ENCODE measurements around the gene PRR13. TPM values are rescaled to one million over a fixed set of nuclear protein-coding genes. Genes with fewer than 3 reads are reported as not detected.
A peak's percentile ranks its signal among the peaks of the same experiment; 100 is the strongest.

The PRR13 gene
- total and polyA plus RNA-seq, 2 of the 13 experiments (the other 11 are each of a cell fraction or from before 2014, with no cell fraction given) = 65.0 to 102 TPM

DNA sequence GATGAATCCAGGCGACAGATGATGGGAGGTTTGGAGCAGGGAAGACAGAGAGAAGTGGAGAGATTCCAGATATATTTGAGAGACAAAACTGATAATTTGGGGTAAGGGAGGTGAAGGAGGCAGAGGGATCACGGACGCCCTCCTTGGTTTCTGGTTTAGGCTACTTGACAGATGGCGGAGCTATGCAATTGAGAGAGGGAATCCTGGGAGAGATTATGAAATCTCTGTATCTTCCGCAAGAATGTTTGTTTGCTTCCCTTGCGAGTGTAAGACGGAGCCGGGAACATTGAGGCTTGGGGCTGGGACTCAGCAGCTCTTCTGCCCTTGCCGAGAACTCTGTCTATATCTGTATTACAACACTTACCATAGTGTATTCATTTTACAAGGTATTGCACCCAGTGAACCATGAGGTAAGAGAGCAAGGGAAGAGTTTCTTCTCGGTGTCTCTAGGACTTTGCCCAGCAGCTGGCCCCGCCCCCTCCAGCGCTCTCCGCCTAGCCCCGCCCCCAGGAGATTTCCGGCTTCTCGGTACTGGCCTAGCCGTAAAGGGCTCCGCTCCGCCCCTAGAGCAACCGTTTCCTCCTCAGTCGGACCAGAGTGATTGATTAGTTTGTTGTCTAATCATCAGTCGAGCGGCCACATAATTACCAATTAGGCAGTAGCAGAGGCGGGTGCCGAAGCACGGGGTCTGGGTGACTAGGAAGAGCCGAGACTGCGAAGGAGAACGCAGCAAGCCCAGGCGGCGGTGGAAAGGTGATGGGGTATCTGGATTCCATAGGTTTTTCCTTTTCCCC lies at the start of gene PRR13 (continued):
- TF ChIP-seq, protein P1, sequence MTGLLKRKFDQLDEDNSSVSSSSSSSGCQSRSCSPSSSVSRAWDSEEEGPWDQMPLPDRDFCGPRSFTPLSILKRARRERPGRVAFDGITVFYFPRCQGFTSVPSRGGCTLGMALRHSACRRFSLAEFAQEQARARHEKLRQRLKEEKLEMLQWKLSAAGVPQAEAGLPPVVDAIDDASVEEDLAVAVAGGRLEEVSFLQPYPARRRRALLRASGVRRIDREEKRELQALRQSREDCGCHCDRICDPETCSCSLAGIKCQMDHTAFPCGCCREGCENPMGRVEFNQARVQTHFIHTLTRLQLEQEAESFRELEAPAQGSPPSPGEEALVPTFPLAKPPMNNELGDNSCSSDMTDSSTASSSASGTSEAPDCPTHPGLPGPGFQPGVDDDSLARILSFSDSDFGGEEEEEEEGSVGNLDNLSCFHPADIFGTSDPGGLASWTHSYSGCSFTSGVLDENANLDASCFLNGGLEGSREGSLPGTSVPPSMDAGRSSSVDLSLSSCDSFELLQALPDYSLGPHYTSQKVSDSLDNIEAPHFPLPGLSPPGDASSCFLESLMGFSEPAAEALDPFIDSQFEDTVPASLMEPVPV (CRISPR knock-in tag; IDR thresholded peaks at IDR 0.05) = no peak
- no peak for TF ChIP-seq TBX2 (CRISPR knock-in tag; IDR thresholded peaks at IDR 0.05; ENCODE audit: borderline replicate concordance)
- TF ChIP-seq, protein P2, sequence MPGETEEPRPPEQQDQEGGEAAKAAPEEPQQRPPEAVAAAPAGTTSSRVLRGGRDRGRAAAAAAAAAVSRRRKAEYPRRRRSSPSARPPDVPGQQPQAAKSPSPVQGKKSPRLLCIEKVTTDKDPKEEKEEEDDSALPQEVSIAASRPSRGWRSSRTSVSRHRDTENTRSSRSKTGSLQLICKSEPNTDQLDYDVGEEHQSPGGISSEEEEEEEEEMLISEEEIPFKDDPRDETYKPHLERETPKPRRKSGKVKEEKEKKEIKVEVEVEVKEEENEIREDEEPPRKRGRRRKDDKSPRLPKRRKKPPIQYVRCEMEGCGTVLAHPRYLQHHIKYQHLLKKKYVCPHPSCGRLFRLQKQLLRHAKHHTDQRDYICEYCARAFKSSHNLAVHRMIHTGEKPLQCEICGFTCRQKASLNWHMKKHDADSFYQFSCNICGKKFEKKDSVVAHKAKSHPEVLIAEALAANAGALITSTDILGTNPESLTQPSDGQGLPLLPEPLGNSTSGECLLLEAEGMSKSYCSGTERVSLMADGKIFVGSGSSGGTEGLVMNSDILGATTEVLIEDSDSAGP (CRISPR knock-in tag; IDR thresholded peaks at IDR 0.05; ENCODE audit: borderline replicate concordance) = peak; percentile 36; the same call in 1 of the 2 replicates
- no peak for TF ChIP-seq ZNF773 (CRISPR knock-in tag; IDR thresholded peaks at IDR 0.05; ENCODE audit: borderline replicate concordance)
- 0 out of 2 replicates have a peak, but pooled peaks have one; percentile 53 for TF ChIP-seq ZNF124 (CRISPR knock-in tag; IDR thresholded peaks at IDR 0.05)
- 0 out of 2 replicates have a peak, but pooled peaks have one; percentile 14 for TF ChIP-seq FOXO1 (CRISPR knock-in tag; IDR thresholded peaks at IDR 0.05)
- TF ChIP-seq ZNF629 (CRISPR knock-in tag; conservative IDR thresholded peaks at IDR 0.05) = no peak; the same call in 1 of the 2 replicates
- TF ChIP-seq PHF5A (CRISPR knock-in tag; IDR thresholded peaks at IDR 0.05; ENCODE audit: low read depth, unreplicated experiment) = peak; percentile 67
- no peak for TF ChIP-seq NFE2 (CRISPR knock-in tag; IDR thresholded peaks at IDR 0.05)
- TF ChIP-seq MED1 (CRISPR knock-in tag; IDR thresholded peaks at IDR 0.05) = peak; percentile 42; the same call in 1 of the 2 replicates
- TF ChIP-seq, protein P3, sequence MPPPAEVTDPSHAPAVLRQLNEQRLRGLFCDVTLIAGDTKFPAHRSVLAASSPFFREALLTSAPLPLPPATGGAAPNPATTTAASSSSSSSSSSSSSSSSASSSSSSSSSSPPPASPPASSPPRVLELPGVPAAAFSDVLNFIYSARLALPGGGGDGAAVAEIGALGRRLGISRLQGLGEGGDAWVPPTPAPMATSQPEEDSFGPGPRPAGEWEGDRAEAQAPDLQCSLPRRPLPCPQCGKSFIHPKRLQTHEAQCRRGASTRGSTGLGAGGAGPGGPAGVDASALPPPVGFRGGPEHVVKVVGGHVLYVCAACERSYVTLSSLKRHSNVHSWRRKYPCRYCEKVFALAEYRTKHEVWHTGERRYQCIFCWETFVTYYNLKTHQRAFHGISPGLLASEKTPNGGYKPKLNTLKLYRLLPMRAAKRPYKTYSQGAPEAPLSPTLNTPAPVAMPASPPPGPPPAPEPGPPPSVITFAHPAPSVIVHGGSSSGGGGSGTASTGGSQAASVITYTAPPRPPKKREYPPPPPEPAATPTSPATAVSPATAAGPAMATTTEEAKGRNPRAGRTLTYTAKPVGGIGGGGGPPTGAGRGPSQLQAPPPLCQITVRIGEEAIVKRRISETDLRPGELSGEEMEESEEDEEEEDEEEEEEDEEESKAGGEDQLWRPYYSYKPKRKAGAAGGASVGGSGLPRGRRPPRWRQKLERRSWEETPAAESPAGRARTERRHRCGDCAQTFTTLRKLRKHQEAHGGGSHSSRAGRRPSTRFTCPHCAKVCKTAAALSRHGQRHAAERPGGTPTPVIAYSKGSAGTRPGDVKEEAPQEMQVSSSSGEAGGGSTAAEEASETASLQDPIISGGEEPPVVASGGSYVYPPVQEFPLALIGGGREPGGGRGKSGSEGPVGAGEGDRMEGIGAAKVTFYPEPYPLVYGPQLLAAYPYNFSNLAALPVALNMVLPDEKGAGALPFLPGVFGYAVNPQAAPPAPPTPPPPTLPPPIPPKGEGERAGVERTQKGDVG (CRISPR knock-in tag; IDR thresholded peaks at IDR 0.05; ENCODE audit: borderline replicate concordance) = no peak
- TF ChIP-seq, protein P4, sequence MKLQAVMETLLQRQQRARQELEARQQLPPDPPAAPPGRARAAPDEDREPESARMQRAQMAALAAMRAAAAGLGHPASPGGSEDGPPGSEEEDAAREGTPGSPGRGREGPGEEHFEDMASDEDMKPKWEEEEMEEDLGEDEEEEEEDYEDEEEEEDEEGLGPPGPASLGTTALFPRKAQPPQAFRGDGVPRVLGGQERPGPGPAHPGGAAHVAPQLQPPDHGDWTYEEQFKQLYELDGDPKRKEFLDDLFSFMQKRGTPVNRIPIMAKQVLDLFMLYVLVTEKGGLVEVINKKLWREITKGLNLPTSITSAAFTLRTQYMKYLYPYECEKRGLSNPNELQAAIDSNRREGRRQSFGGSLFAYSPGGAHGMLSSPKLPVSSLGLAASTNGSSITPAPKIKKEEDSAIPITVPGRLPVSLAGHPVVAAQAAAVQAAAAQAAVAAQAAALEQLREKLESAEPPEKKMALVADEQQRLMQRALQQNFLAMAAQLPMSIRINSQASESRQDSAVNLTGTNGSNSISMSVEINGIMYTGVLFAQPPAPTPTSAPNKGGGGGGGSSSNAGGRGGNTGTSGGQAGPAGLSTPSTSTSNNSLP (IDR thresholded peaks at IDR 0.05; ENCODE audit: low read depth, low read length) = no peak
- TF ChIP-seq ZMYM4 (CRISPR knock-in tag; IDR thresholded peaks at IDR 0.05) = 0 out of 2 replicates have a peak, but pooled peaks have one; percentile 17
- peak; percentile 17; the same call in 1 of the 2 replicates for TF ChIP-seq ETV5 (CRISPR knock-in tag; IDR thresholded peaks at IDR 0.05; ENCODE audit: borderline replicate concordance)
- TF ChIP-seq TBP (CRISPR knock-in tag; IDR thresholded peaks at IDR 0.05) = no peak
- TF ChIP-seq, protein P5, sequence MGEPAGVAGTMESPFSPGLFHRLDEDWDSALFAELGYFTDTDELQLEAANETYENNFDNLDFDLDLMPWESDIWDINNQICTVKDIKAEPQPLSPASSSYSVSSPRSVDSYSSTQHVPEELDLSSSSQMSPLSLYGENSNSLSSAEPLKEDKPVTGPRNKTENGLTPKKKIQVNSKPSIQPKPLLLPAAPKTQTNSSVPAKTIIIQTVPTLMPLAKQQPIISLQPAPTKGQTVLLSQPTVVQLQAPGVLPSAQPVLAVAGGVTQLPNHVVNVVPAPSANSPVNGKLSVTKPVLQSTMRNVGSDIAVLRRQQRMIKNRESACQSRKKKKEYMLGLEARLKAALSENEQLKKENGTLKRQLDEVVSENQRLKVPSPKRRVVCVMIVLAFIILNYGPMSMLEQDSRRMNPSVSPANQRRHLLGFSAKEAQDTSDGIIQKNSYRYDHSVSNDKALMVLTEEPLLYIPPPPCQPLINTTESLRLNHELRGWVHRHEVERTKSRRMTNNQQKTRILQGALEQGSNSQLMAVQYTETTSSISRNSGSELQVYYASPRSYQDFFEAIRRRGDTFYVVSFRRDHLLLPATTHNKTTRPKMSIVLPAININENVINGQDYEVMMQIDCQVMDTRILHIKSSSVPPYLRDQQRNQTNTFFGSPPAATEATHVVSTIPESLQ (CRISPR knock-in tag; conservative IDR thresholded peaks at IDR 0.05) = no peak

Measured in HepG2 (cell line).